ENCODE results near the gene EIF4G3. TPM values are rescaled to one million over a fixed set of nuclear protein-coding genes. Genes with fewer than 3 reads are reported as not detected.
"Not testable (repeated sequence)": the region's sequence is repeated elsewhere in the genome, so short reads cannot be mapped to it uniquely, and the experiment has no call there.

The EIF4G3 gene
- total RNA-seq, 4 donors from 2014 or later, result 28.3 to 55.5 (median 35.5) TPM

DNA sequence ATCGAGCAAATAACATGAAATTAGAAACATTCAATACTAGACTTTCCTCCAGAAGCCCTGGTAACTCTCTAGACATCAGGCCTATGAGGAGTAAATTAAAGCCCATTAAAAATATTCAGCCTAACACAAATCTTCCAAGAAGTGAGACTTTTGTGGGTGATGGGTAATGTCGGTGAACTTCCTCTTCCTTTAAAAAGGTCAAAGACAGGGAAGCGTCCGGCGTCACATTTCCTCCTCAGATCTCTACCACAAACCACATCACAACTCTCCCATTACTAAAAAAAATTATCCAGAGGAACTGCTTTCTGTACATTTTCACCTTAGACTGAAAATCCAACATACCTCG, 1.4 kb downstream of the EIF4G3 start:
- Histone ChIP-seq H3K4me3 (peak overlapping the region; percentile 85 to 92 (median 88)), H3K27ac (peak overlapping the region; percentile 94 to 95 (median 94)), H3K9me3 (no peaks in the 10 kb centered on the region), H3K36me3 (peaks cover 0 to 5% (median 0%) of the 10 kb centered on the region in 3 donors), H3K27me3 (no peaks in the 10 kb centered on the region), H3K4me1 (peaks cover 4 to 54% (median 17%) of the 10 kb centered on the region in 3 donors)
- 0% methylated on average over 6 of the region's 6 CpGs for WGBS, 2 donors
- TF ChIP-seq, protein P1, sequence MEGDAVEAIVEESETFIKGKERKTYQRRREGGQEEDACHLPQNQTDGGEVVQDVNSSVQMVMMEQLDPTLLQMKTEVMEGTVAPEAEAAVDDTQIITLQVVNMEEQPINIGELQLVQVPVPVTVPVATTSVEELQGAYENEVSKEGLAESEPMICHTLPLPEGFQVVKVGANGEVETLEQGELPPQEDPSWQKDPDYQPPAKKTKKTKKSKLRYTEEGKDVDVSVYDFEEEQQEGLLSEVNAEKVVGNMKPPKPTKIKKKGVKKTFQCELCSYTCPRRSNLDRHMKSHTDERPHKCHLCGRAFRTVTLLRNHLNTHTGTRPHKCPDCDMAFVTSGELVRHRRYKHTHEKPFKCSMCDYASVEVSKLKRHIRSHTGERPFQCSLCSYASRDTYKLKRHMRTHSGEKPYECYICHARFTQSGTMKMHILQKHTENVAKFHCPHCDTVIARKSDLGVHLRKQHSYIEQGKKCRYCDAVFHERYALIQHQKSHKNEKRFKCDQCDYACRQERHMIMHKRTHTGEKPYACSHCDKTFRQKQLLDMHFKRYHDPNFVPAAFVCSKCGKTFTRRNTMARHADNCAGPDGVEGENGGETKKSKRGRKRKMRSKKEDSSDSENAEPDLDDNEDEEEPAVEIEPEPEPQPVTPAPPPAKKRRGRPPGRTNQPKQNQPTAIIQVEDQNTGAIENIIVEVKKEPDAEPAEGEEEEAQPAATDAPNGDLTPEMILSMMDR (IDR thresholded peaks at IDR 0.05), result peak in 1 of 6 experiments; percentile 4
- no peak for TF ChIP-seq POLR2A (IDR thresholded peaks at IDR 0.05)
- DNase-seq, result no peak
- intact Hi-C loops (cut with DNase I), result no loop called here

DNA sequence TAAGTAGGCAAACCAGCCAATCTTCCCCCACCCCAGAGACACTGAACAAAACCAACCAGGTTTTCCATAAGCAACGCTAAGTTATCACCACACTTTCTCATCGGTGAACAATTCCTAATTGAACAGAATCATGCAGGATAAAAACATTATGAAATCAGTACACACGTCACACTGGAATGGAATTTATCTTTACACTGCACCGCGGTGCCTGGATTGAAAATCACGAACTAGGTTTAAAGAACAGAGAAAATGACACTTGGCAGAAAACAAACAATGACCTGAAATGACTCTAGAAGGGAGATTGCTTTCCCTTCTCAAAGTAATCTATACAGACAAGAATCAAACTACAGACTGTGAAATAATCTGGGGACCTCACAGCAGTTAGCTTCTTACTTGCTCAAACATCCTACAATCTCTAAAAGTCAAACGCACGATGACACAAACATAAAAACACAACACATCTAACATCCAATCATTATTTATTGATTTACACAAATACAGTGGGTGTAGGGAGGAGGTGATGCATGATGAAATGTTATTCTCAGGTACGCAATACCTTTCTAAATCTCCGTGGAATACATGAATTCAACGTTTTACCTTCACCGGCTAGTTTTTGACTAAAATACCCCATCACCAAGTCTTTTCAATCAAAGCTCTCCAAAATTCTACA, 1.9 kb downstream of the EIF4G3 start:
- no peak for DNase-seq
- 16% methylated on average over 12 of the region's 12 CpGs for whole genome bisulfite sequencing, 2 donors
- intact Hi-C loops (cut with DNase I), result no loop called here
- no peak for TF ChIP-seq POLR2A (IDR thresholded peaks at IDR 0.05)
- TF ChIP-seq, protein P1 (IDR thresholded peaks at IDR 0.05), result no peak
- Histone ChIP-seq H3K9me3 (no peaks in the 10 kb centered on the region), H3K4me3 (peak overlapping the region; percentile 85 to 92 (median 88)), H3K27ac (peak overlapping the region; percentile 94 to 95 (median 94)), H3K36me3 (peaks cover 0 to 10% (median 0%) of the 10 kb centered on the region in 3 donors), H3K4me1 (peaks cover 4 to 54% (median 17%) of the 10 kb centered on the region in 3 donors), H3K27me3 (no peaks in the 10 kb centered on the region)

DNA sequence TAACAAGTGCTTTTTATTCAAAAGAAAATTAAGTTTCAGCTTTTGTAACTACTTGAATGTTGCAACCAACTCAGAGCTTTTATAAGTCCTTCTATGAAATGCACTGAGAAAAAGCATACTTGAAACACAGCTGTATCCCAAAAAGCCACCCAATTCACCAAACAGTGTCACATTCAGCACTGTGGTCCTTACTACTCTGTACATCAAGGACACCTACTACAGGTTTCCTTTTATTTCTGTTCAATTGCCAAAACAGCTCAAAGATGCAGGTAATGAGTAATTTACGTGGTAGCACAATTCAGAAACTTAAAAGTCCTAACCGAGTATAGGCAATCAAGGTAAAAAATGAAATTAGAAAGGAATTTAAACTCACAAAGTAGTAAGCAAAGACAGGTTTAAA, 2.5 kb downstream of the EIF4G3 start:
- TF ChIP-seq POLR2A (IDR thresholded peaks at IDR 0.05), result no peak
- TF ChIP-seq, protein P1 (IDR thresholded peaks at IDR 0.05), result no peak
- Histone ChIP-seq H3K9me3 (no peaks in the 10 kb centered on the region), H3K27ac (peak overlapping the region; percentile 94 to 95 (median 94)), H3K36me3 (peaks cover 0 to 16% (median 0%) of the 10 kb centered on the region in 3 donors), H3K27me3 (no peaks in the 10 kb centered on the region), H3K4me3 (peak overlapping the region in 3 of 4 donors; percentile 85 to 92 (median 89)), H3K4me1 (peaks cover 4 to 54% (median 17%) of the 10 kb centered on the region in 3 donors)
- intact Hi-C loops (cut with DNase I), result no loop called here
- 41 to 45% methylated on average over 2 of the region's 2 CpGs for WGBS, 2 donors
- no peak for DNase-seq

DNA sequence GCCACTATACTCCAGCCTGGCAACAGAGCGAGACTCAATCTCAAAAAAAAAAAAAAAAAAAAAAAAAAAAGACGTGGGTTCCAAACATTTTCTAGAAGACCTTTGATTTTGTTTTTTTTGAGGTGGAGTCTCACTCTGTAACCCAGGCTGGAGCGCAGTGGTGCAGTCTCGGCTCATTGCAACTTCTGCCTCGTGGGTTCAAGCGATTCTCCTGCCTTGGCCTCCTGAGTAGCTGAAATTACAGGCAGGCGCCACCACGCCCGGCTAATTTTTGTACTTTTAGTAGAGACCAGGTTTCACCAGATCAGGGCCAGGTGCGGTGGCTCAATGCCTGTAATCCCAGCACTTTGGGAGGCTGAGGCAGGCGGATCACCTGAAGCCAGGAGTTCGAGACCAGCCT, 3.6 kb downstream of the EIF4G3 start:
- Histone ChIP-seq H3K4me1 (peaks cover 4 to 54% (median 17%) of the 10 kb centered on the region in 3 donors), H3K36me3 (peaks cover 0 to 23% (median 3%) of the 10 kb centered on the region in 3 donors)
- H3K27me3 ChIP-seq; H3K9me3 ChIP-seq; DNase-seq; H3K4me3 ChIP-seq; H3K27ac ChIP-seq; intact Hi-C loops (cut with DNase I): not testable (repeated sequence)
- WGBS, 2 donors, result 88 to 95% methylated on average over 11 of the region's 12 CpGs

- H3K27me3 ChIP-seq; H3K9me3 ChIP-seq; H3K27ac ChIP-seq; H3K4me3 ChIP-seq; DNase-seq; intact Hi-C loops (cut with DNase I): not testable (repeated sequence)
- peaks cover 4 to 49% (median 12%) of the 10 kb centered on the region in 3 donors for H3K4me1 ChIP-seq
- peaks cover 0 to 43% (median 3%) of the 10 kb centered on the region in 3 donors for H3K36me3 ChIP-seq
- 51 to 59% methylated on average over 4 of the region's 4 CpGs for WGBS, 2 donors
Measured at GRCh38 chr1:21170837-21171236, 5.9 kb downstream of the EIF4G3 start.

DNA sequence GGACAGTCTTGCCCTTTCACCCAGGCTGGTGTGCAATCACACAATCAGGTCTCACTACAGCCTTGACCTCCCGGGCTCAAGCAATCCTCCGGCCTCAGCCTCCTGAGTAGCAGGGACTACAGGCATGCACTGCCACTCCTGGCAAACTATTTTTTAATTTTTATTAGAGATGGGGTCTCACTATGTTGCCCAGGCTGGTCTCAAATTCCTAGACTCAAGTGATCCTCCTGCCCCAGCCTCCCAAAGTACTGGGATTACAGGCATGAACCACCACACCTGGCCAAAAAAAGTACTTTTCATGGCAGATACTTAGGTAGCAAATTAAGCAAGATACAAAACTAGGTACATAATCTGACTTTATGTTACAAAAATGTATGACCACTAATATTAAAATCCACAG, 8.3 kb downstream of the EIF4G3 start:
- no peak for TF ChIP-seq POLR2A (IDR thresholded peaks at IDR 0.05)
- TF ChIP-seq, protein P1 (IDR thresholded peaks at IDR 0.05), result no peak
- WGBS, 2 donors, result 92 to 94% methylated on average over 2 of the region's 2 CpGs
- peaks cover 0 to 28% (median 0%) of the 10 kb centered on the region in 3 donors for H3K4me1 ChIP-seq

More for the DNA sequence above, 8.3 kb downstream of the EIF4G3 start:
- H3K27ac ChIP-seq, result no peak overlapping the region
- H3K27me3 ChIP-seq, result no peaks in the 10 kb centered on the region
- intact Hi-C loops (cut with DNase I), result no loop called here
- H3K9me3 ChIP-seq, result no peaks in the 10 kb centered on the region
- peaks cover 0 to 43% (median 3%) of the 10 kb centered on the region in 3 donors for H3K36me3 ChIP-seq
- no peak for DNase-seq
- no peak overlapping the region for H3K4me3 ChIP-seq

Measured in esophagus squamous epithelium (tissue), 5 donors.